ENCODE results near the gene OXSM.

- TF ChIP-seq CTCF (IDR thresholded peaks at IDR 0.05): no peak
- TF ChIP-seq POLR2A (IDR thresholded peaks at IDR 0.05): no peak
Measured at GRCh38 chr3:25837038-25837437, 47.1 kb downstream of the OXSM start.

All from heart left ventricle (tissue), 13 donors.